Liver (tissue), 9 donors: Measurements from ENCODE around the gene TUBGCP2. TPM values are rescaled to one million over a fixed set of nuclear protein-coding genes. Genes with fewer than 3 reads are reported as not detected.
A peak's percentile ranks its signal among the peaks of the same experiment; 100 is the strongest.

ENCODE experiments used
- DNase-seq: peaks from one replicate; pipeline ENCODE4 v3.0.0-alpha.2; 2017; ENCODE audit warnings: low spot score
- H3K27ac ChIP-seq, 2 donors: one replicate each; pipeline ENCODE4 v1.7.0; 2013; ENCODE audit warnings: inconsistent platforms in 2 of 2, low read length in 2 of 2, control low read depth in 1 of 2, low read depth in 1 of 2, mild to moderate bottlenecking in 1 of 2
- H3K27me3 ChIP-seq, 4 donors: one replicate each; pipeline versions ENCODE4 v1.6.1 to v1.7.0; 2013; ENCODE audit warnings: low read length in 3 of 4, inconsistent platforms in 1 of 4, mild to moderate bottlenecking in 1 of 4, moderate library complexity in 1 of 4; ENCODE audit not compliant: control insufficient read depth in 4 of 4, insufficient read depth in 4 of 4
- H3K36me3 ChIP-seq, 4 donors: one replicate each; pipeline versions ENCODE4 v1.6.1 to v1.7.0; 2013; ENCODE audit warnings: low read length in 3 of 4, mild to moderate bottlenecking in 3 of 4, low read depth in 1 of 4, moderate library complexity in 1 of 4; ENCODE audit not compliant: control insufficient read depth in 4 of 4, insufficient read depth in 3 of 4
- H3K4me1 ChIP-seq, 4 donors: one replicate each; pipeline versions ENCODE4 v1.6.1 to v1.7.0; 2013; ENCODE audit warnings: low read length in 3 of 4, mild to moderate bottlenecking in 3 of 4, moderate library complexity in 1 of 4; ENCODE audit not compliant: control insufficient read depth in 4 of 4, insufficient read depth in 4 of 4
- H3K4me3 ChIP-seq, 3 donors: one replicate each; pipeline versions ENCODE4 v1.6.1 to v1.7.0; 2013; ENCODE audit warnings: low read length in 3 of 3, control low read depth in 1 of 3, low read depth in 1 of 3, mild to moderate bottlenecking in 1 of 3
- H3K9ac ChIP-seq, 2 donors: one replicate each; pipeline ENCODE4 v1.7.0; 2013; ENCODE audit warnings: low read length in 2 of 2, mild to moderate bottlenecking in 2 of 2, moderate library complexity in 2 of 2, control low read depth in 1 of 2, low read depth in 1 of 2
- H3K9me3 ChIP-seq, 4 donors: one replicate each; pipeline versions ENCODE4 v1.6.1 to v1.7.0; 2013; ENCODE audit warnings: low read length in 3 of 4; ENCODE audit not compliant: control insufficient read depth in 4 of 4
- CTCF ChIP-seq: fragments of 150-350 bp; IDR thresholded peaks from 2 replicates; pipeline ENCODE4 v1.5.1; 2017; ENCODE audit warnings: improper control_type of control experiment, low read depth, low read length; ENCODE audit not compliant: missing input control
- EGR1 ChIP-seq, 2 donors: IDR thresholded peaks; 2 replicates each; pipeline ENCODE4 v1.6.1; 2016 to 2018; ENCODE audit warnings: antibody characterized with exemption in 2 of 2, low read depth in 2 of 2
- FOXA1 ChIP-seq: IDR thresholded peaks from 2 replicates; pipeline ENCODE4 v1.6.1; 2016; ENCODE audit warnings: antibody characterized with exemption
- FOXA2 ChIP-seq: IDR thresholded peaks from 2 replicates; pipeline ENCODE4 v1.6.1; 2016; ENCODE audit warnings: antibody characterized with exemption
- GABPA ChIP-seq, 2 donors: IDR thresholded peaks in 1 of 2; conservative IDR thresholded peaks in 1 of 2; 2 replicates each; pipeline ENCODE4 v1.6.1; 2016; ENCODE audit warnings: antibody characterized with exemption in 2 of 2, mild to moderate bottlenecking in 1 of 2, moderate library complexity in 1 of 2
- HNF4A ChIP-seq, 2 donors: conservative IDR thresholded peaks; 2 replicates each; pipeline ENCODE4 v1.6.1; 2016; ENCODE audit warnings: antibody characterized with exemption in 2 of 2, mild to moderate bottlenecking in 2 of 2
- HNF4G ChIP-seq: IDR thresholded peaks from 2 replicates; pipeline ENCODE4 v1.6.1; 2016; ENCODE audit warnings: antibody characterized with exemption
- NR2F2 ChIP-seq: IDR thresholded peaks from 2 replicates; pipeline ENCODE4 v1.6.1; 2016; ENCODE audit warnings: antibody characterized with exemption
- RAD21 ChIP-seq, 2 donors: IDR thresholded peaks; 2 replicates each; pipeline ENCODE4 v1.6.1; 2016; ENCODE audit warnings: antibody characterized with exemption in 2 of 2, mild to moderate bottlenecking in 2 of 2
- RXRA ChIP-seq, 2 donors: IDR thresholded peaks; 2 replicates each; pipeline ENCODE4 v1.6.1; 2017 to 2018; ENCODE audit warnings: antibody characterized with exemption in 2 of 2, mild to moderate bottlenecking in 1 of 2
- SP1 ChIP-seq: IDR thresholded peaks from 2 replicates; pipeline ENCODE4 v1.6.1; 2018; ENCODE audit warnings: antibody characterized with exemption, mild to moderate bottlenecking
- TAF1 ChIP-seq: conservative IDR thresholded peaks from 2 replicates; pipeline ENCODE4 v1.6.1; 2016; ENCODE audit warnings: antibody characterized with exemption, mild to moderate bottlenecking
- YY1 ChIP-seq: IDR thresholded peaks from 2 replicates; pipeline ENCODE4 v1.6.1; 2016; ENCODE audit warnings: antibody characterized with exemption, mild to moderate bottlenecking
- ZBTB33 ChIP-seq: IDR thresholded peaks from 2 replicates; pipeline ENCODE4 v1.6.1; 2016; ENCODE audit warnings: antibody characterized with exemption
- WGBS: extraction: QIAGEN DNeasy Blood & Tissue Kit; methylation state at CpG from one replicate; pipeline ENCODE4 v1.1.7; 2013; 5-methylcytosine and 5-hydroxymethylcytosine counted together
- polyA plus RNA-seq, 2 donors: library from polyadenylated mRNA; stranded (reverse) in 1 of 2; unstranded in 1 of 2; fragments of 200-250 nt in 1 of 2; fragments of >200 nt in 1 of 2; fragmentation: Nextera tagmentation in 1 of 2; extraction: Ambion mirVana in 1 of 2; gene quantifications; one replicate each; pipeline versions ENCODE4 v1.2.1 to v1.2.3, GENCODE V29; 2013 to 2015
- total RNA-seq, 2 donors: library from RNA; depleted of rRNA; stranded (reverse); fragments of >200 nt; gene quantifications; one replicate each; pipeline ENCODE4 v1.2.3, GENCODE V29; 2014
- TF ChIP-seq, protein P1 (sequence below): IDR thresholded peaks from 2 replicates; pipeline ENCODE4 v1.6.1; 2016; ENCODE audit warnings: antibody characterized with exemption
- donor health status: healthy.
- donor health status: healthy.
- donor health status: healthy.
- donor health status: healthy.
- donor health status: healthy.

The TUBGCP2 gene
- total and polyA plus RNA-seq, 4 donors: 18.8 to 32.4 (median 27.6) TPM

DNA sequence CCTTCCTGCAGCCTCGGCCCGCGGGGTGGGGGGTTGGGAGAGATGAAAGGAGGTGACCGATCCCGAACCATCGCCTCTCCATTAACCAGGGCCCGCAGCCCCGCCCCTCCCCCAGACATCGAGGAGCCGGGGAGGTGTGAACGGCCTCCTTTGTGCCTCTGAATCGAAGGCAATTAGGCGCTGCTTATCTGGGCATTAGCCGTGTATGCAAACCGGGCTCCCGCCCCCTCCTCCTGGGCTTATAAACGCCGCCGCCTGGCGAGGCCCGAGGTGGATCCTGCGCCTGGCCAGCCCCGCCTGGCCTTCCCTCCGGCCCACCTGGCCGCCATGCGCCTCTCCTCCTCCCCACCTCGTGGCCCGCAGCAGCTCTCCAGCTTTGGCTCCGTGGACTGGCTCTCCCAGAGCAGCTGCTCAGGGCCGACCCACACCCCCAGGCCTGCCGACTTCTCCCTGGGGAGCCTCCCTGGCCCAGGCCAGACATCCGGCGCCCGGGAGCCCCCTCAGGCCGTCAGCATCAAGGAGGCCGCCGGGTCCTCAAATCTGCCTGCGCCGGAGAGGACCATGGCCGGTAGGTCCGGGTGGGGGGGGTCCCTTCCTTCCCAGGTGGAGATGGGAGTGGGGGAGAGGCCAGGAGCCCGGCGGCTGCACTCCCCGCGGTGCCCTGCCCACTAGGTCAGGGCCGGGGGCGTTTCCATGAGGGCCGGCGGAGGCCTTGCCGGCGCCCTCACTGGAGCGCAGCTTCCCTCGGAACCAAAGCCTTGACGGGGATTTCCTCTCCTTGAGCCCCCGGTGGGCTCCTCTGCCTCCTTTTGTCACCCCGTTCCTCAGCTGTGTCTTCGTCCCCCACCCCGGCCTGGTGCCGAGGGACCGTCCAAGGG lies 70.8 kb downstream of the TUBGCP2 start, which contains the start of gene VENTX:
VENTX (plus strand) TSS at position 268 of the 878 bp plus-strand sequence; CDS start at position 328, 60 bp downstream.
- H3K9me3 ChIP-seq: no peaks in the 10 kb centered on the region
- no peak for DNase-seq
- H3K27ac ChIP-seq: no peak within 1 kb of the TSS
- no peaks in the 10 kb centered on the region for H3K36me3 ChIP-seq
- H3K9ac ChIP-seq: no peak within 1 kb of the TSS
- H3K27me3 ChIP-seq: peaks cover 0 to 33% (median 1%) of the 10 kb centered on the region in 4 donors
- H3K4me1 ChIP-seq: peaks cover 4 to 17% (median 11%) of the 10 kb centered on the region in 4 donors
- WGBS: 11% methylated on average over 60 of the region's 60 CpGs
- peak within 1 kb of the TSS in 1 of 3 donors; percentile 16 for H3K4me3 ChIP-seq
- TF ChIP-seq TAF1 (no peak), ZBTB33 (no peak), YY1 (no peak), SP1 (no peak), FOXA2 (no peak)

DNA sequence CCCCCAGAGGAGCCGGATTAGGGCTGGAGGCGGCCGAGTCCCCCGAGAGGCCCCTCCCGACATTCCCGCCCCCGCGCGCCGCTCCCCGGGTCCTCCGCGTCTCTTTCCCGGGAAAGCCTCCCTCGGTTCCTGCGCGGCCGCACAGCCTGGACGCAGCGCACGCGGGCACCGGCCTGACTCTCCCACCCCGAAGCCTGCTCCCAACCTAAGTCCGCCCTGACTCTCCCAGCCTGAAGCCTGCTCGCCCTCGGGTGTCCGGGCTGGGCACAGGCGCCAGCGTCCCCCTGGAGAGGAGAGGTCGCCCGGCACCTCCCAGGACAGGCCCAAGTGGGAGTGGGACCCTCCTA lies 71.5 kb downstream of the TUBGCP2 start:
- H3K9me3 ChIP-seq: no peaks in the 10 kb centered on the region
- H3K27ac ChIP-seq: no peak overlapping the region
- H3K36me3 ChIP-seq: no peaks in the 10 kb centered on the region
- H3K27me3 ChIP-seq: peaks cover 0 to 33% (median 0%) of the 10 kb centered on the region in 4 donors
- peaks cover 4 to 17% (median 11%) of the 10 kb centered on the region in 4 donors for H3K4me1 ChIP-seq
- no peak for TF ChIP-seq NR2F2
- no peak for TF ChIP-seq GABPA (IDR thresholded peaks at IDR 0.05 in 1 of 2, conservative IDR thresholded peaks at IDR 0.05 in 1 of 2)
- H3K4me3 ChIP-seq: no peak overlapping the region
- DNase-seq: no peak
- H3K9ac ChIP-seq: no peak overlapping the region
- 5% methylated on average over 32 of the region's 32 CpGs for WGBS

- DNase-seq: no peak
- Histone ChIP-seq H3K4me3 (peak overlapping the region in 1 of 3 donors; percentile 16), H3K9ac (no peak overlapping the region), H3K4me1 (peaks cover 4 to 17% (median 11%) of the 10 kb centered on the region in 4 donors), H3K27me3 (peaks cover 0 to 33% (median 0%) of the 10 kb centered on the region in 4 donors), H3K9me3 (no peaks in the 10 kb centered on the region), H3K36me3 (no peaks in the 10 kb centered on the region), H3K27ac (no peak overlapping the region)
- no peak for TF ChIP-seq CTCF
- no peak for TF ChIP-seq ZBTB33
- no peak for TF ChIP-seq HNF4G
- no peak for TF ChIP-seq SP1
- TF ChIP-seq FOXA2: no peak
- TF ChIP-seq FOXA1: no peak
- TF ChIP-seq HNF4A (conservative IDR thresholded peaks at IDR 0.05): no peak
- TF ChIP-seq, protein P1, sequence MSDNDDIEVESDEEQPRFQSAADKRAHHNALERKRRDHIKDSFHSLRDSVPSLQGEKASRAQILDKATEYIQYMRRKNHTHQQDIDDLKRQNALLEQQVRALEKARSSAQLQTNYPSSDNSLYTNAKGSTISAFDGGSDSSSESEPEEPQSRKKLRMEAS: no peak
- TF ChIP-seq RXRA (IDR thresholded peaks at IDR 0.05): no peak
- TF ChIP-seq EGR1 (IDR thresholded peaks at IDR 0.05; ENCODE audit: low read depth in 2 of 2): no peak
- TF ChIP-seq RAD21 (IDR thresholded peaks at IDR 0.05): no peak
- TF ChIP-seq NR2F2: no peak
- TF ChIP-seq GABPA (IDR thresholded peaks at IDR 0.05 in 1 of 2, conservative IDR thresholded peaks at IDR 0.05 in 1 of 2): no peak
- TF ChIP-seq YY1: no peak
- WGBS: 2% methylated on average over 103 of the region's 103 CpGs
Observed at GRCh38 chr10:133236401-133237240, 72.1 kb downstream of the TUBGCP2 start.
